Neuronal stem cell (in vitro differentiated cells): ENCODE results near the gene HES1.

Experiments used
- DNase-seq: peaks from one replicate; pipeline ENCODE4 v3.0.0-alpha.2; 2013; ENCODE audit warnings: low spot score
- H2AFZ ChIP-seq: one replicate; pipeline ENCODE4 v1.6.1; 2013; ENCODE audit warnings: mild to moderate bottlenecking, low read length, inconsistent platforms
- H2AK5ac ChIP-seq: 2 replicates; pipeline ENCODE4 v1.6.1; 2013; ENCODE audit warnings: low read depth, mild to moderate bottlenecking, inconsistent platforms, low read length, moderate library complexity, mixed read lengths
- H2BK120ac ChIP-seq: 2 replicates; pipeline ENCODE4 v1.6.1; 2013; ENCODE audit warnings: low read depth, mild to moderate bottlenecking, inconsistent platforms, low read length, moderate library complexity, mixed read lengths
- H2BK12ac ChIP-seq: one replicate; pipeline ENCODE4 v1.6.1; 2013; ENCODE audit warnings: low read length, inconsistent platforms
- H2BK15ac ChIP-seq: 2 replicates; pipeline ENCODE4 v1.6.1; 2013; ENCODE audit warnings: mild to moderate bottlenecking, low read length, inconsistent platforms, mixed read lengths
- H2BK5ac ChIP-seq: one replicate; pipeline ENCODE4 v1.6.1; 2013; ENCODE audit warnings: inconsistent platforms, mild to moderate bottlenecking, low read length, moderate library complexity
- H3K14ac ChIP-seq: one replicate; pipeline ENCODE4 v1.6.1; 2013; ENCODE audit warnings: low read length, inconsistent platforms
- H3K18ac ChIP-seq: 2 replicates; pipeline ENCODE4 v1.6.1; 2013; ENCODE audit warnings: low read length, inconsistent platforms
- H3K23ac ChIP-seq: 2 replicates; pipeline ENCODE4 v1.6.1; 2013; ENCODE audit warnings: low read depth, mild to moderate bottlenecking, mixed read lengths, low read length, inconsistent platforms; ENCODE audit not compliant: poor library complexity
- H3K27ac ChIP-seq: replicated peaks from 3 replicates; pipeline ENCODE4 v1.5.1; 2013; ENCODE audit warnings: low read length, inconsistent platforms
- H3K27me3 ChIP-seq, 3 experiments: 2 replicates each; pipeline ENCODE4 v1.6.1; 2013; ENCODE audit warnings: low read length in 3 of 3, mild to moderate bottlenecking in 2 of 3, inconsistent platforms in 1 of 3, low read depth in 1 of 3, mixed read lengths in 1 of 3, moderate library complexity in 1 of 3; ENCODE audit not compliant: control insufficient read depth in 3 of 3, insufficient read depth in 3 of 3
- H3K36me3 ChIP-seq, 2 donors: replicated peaks in 1 of 2; 2 replicates each; pipeline ENCODE4 v1.6.1; 2013; ENCODE audit warnings: low read length in 2 of 2; ENCODE audit not compliant: control insufficient read depth in 2 of 2, insufficient read depth in 2 of 2
- H3K4ac ChIP-seq: 2 replicates; pipeline ENCODE4 v1.6.1; 2013; ENCODE audit warnings: inconsistent platforms, mild to moderate bottlenecking, low read length, moderate library complexity
- H3K4me1 ChIP-seq, 2 donors: 1 replicate in 1 of 2; 2 replicates in 1 of 2; pipeline ENCODE4 v1.6.1; 2013; ENCODE audit warnings: low read length in 2 of 2, low read depth in 1 of 2; ENCODE audit not compliant: control insufficient read depth in 2 of 2, insufficient read depth in 1 of 2
- H3K4me2 ChIP-seq: one replicate; pipeline ENCODE4 v1.6.1; 2013; ENCODE audit warnings: mild to moderate bottlenecking, low read length, inconsistent platforms; ENCODE audit not compliant: insufficient read depth, poor library complexity, severe bottlenecking
- H3K4me3 ChIP-seq, 2 donors: 2 replicates each; pipeline ENCODE4 v1.5.1; 2013; ENCODE audit warnings: low read length in 2 of 2, mild to moderate bottlenecking in 2 of 2, inconsistent platforms in 1 of 2, moderate library complexity in 1 of 2
- H3K79me1 ChIP-seq: one replicate; pipeline ENCODE4 v1.6.1; 2013; ENCODE audit warnings: low read depth, mild to moderate bottlenecking, inconsistent platforms, low read length, moderate library complexity
- H3K9ac ChIP-seq: one replicate; pipeline ENCODE4 v1.6.1; 2013; ENCODE audit warnings: mild to moderate bottlenecking, low read depth, low read length, inconsistent platforms; ENCODE audit not compliant: poor library complexity
- H3K9me3 ChIP-seq, 2 donors: replicated peaks in 1 of 2; 2 replicates each; pipeline versions ENCODE3 to v1.6.1; 2013; ENCODE audit warnings: low read length in 2 of 2, mild to moderate bottlenecking in 2 of 2, inconsistent platforms in 1 of 2, low read depth in 1 of 2, mixed read lengths in 1 of 2, moderate library complexity in 1 of 2; ENCODE audit not compliant: control insufficient read depth in 2 of 2, insufficient read depth in 1 of 2
- H4K8ac ChIP-seq: one replicate; pipeline ENCODE4 v1.6.1; 2013; ENCODE audit warnings: low read depth, mild to moderate bottlenecking, inconsistent platforms, low read length, moderate library complexity
- H4K91ac ChIP-seq: one replicate; pipeline ENCODE4 v1.6.1; 2013; ENCODE audit warnings: low read length, low read depth, mild to moderate bottlenecking, inconsistent platforms; ENCODE audit not compliant: poor library complexity
- WGBS, 2 donors: extraction: QIAGEN DNeasy Blood & Tissue Kit; methylation state at CpG; one replicate each; pipeline ENCODE4 v1.1.7; 2013; ENCODE audit warnings: missing lambda C conversion rate in 2 of 2, mixed read lengths in 1 of 2; ENCODE audit not compliant: insufficient read length in 2 of 2, insufficient replicate concordance in 1 of 2; ENCODE audit errors: extremely low coverage in 2 of 2; 5-methylcytosine and 5-hydroxymethylcytosine counted together

The HES1 gene

DNA sequence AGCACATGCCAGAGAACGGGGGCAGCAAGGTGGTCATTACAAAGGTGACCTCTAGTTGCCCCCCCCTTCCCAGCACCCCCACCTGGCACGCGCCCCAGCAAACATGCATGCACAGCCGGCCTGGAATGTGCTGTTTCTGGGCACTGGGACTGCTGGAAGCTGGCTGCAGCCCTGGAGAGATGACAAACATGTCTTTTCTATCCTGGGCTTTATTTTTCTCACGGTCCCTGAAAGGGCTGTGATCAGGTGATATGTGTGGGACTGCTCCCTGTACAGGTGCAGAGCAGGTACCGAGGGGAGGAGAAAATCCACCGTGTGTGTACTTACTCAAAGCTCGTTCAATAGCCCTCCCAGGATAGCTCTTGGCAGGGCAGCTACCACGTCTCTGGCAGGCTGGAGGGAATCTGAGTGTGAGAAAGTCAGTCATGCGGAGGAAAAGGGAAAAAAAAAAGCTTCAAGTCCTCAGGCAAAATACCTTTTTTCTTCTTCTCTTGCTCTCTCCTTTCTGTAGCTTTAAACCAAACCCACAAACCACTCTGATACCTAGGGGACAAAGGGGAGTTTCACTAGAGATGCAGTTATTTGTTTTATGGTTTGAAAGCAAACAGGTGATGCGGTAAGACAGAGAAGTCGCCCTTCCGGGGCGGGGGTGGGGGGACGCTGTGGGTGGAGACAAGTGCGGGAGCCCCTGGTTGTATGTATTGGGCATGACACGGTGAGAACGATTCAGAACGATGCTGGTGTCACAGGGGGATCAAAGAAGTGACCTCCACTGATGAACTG, 5.0 kb upstream of the HES1 start:
- peak overlapping the region; percentile 20 for H2AK5ac ChIP-seq
- no peak overlapping the region for H3K23ac ChIP-seq
- H4K91ac ChIP-seq, result no peak overlapping the region
- H3K4me3 ChIP-seq, result no peak overlapping the region
- peak overlapping the region; percentile 52 for H3K4me2 ChIP-seq
- H3K36me3 ChIP-seq, result no peaks in the 10 kb centered on the region
- peak overlapping the region; percentile 61 for H3K18ac ChIP-seq
- no peak overlapping the region for H3K14ac ChIP-seq
- H2BK5ac ChIP-seq, result no peak overlapping the region
- no peak overlapping the region for H3K9ac ChIP-seq
- peak overlapping the region; percentile 94 for H3K4ac ChIP-seq
- H3K27ac ChIP-seq, result no peak overlapping the region
- no CpG with 5 or more reads among the region's 19 CpGs for WGBS, 2 donors
- peaks cover 38 to 45% of the 10 kb centered on the region in 2 donors for H3K4me1 ChIP-seq
- H3K9me3 ChIP-seq, result no peaks in the 10 kb centered on the region
- H2BK120ac ChIP-seq, result peak overlapping the region; percentile 89
- H2BK15ac ChIP-seq, result peak overlapping the region; percentile 62
- peak overlapping the region; percentile 24 for H2BK12ac ChIP-seq
- no peaks in the 10 kb centered on the region for H3K27me3 ChIP-seq
- peak; percentile 46 for DNase-seq
- no peaks in the 10 kb centered on the region for H3K79me1 ChIP-seq
- no peak overlapping the region for H4K8ac ChIP-seq
- peak overlapping the region; percentile 55 for H2AFZ ChIP-seq

DNA sequence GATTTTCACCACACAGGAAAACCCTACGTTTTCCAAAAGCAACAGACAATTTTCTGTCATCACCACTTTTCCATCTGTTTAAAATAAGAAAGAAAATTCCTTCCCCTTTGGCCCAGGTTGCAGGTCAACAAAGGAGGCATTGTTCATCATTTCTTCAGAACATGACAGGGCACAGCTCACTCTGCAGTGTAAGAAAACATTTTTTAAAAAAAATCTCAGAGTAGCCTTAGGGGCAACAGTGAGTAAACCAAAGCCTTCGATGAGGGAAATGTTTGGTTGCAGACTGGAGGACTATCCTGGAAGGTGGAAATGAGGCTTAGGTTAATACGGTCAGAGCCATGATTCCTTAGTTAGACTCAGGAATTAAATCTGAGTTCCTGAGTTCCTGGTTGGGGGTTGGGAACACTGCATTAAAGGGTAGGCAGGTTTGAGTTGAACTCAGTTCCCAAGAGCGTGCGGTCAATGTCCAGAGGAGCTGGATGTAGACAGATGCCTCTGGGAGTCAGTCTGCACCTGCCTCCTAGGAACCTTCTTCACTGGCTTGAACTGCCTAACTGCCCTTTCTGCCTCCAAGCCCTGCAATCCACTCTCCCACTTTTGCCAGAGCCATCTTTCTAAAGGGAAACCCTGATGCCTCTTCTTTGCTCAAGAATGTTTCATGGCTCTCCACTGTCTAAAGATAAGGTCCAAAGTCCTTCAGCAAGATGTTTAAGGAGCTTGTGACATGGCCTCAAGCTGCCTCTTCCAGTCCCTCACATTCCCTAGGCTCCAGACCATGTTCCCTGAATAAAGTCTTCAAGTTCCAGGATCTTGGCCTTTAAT, 3.3 kb upstream of the HES1 start:
- no peak overlapping the region for H4K8ac ChIP-seq
- H4K91ac ChIP-seq, result no peak overlapping the region
- DNase-seq, result no peak
- peaks cover 0 to 10% of the 10 kb centered on the region in 2 donors for H3K36me3 ChIP-seq
- no peak overlapping the region for H2AK5ac ChIP-seq
- no peak overlapping the region for H3K14ac ChIP-seq
- H3K4ac ChIP-seq, result no peak overlapping the region
- no CpG with 5 or more reads among the region's 5 CpGs for WGBS, 2 donors
- H3K4me1 ChIP-seq, result peaks cover 39 to 45% of the 10 kb centered on the region in 2 donors
- H2BK15ac ChIP-seq, result no peak overlapping the region
- H3K27me3 ChIP-seq, result peaks cover 0 to 5% (median 0%) of the 10 kb centered on the region in 3 experiments
- H2BK12ac ChIP-seq, result no peak overlapping the region
- no peak overlapping the region for H3K4me2 ChIP-seq
- H3K79me1 ChIP-seq, result peaks cover 6% of the 10 kb centered on the region
- H3K23ac ChIP-seq, result no peak overlapping the region
- no peak overlapping the region for H3K18ac ChIP-seq
- H3K4me3 ChIP-seq, result no peak overlapping the region
- H3K27ac ChIP-seq, result no peak overlapping the region
- H2BK5ac ChIP-seq, result no peak overlapping the region
- no peaks in the 10 kb centered on the region for H3K9me3 ChIP-seq
- H3K9ac ChIP-seq, result no peak overlapping the region
- H2BK120ac ChIP-seq, result no peak overlapping the region
- no peak overlapping the region for H2AFZ ChIP-seq

DNA sequence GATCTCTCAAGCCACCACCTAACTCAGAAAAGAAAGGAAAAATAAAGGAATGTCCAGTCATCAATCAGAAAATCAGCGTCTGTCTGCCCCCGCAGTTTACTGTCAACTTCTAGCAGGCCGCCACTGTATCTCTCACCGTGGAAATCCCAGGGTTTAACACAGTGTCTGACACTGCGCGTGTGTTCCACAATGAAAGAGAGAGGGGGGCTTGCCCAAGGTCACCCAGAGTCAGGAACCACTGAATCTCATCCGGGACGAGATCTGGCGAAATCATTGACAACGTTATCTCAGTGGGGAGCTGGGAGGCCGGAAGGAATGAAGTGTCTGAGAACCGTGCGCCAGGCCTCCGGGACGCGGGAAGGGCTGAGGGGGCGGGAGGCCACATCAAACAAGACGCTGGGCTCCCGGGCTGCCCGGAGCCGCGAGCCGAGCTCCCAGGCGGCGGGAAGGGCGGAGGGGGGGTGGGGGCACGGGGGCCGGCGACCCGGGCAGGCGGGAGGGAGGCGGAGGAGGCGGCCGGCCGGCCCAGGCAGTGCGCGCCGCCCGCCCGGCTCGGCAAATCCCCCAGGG, 2.2 kb upstream of the HES1 start:
- Histone ChIP-seq H2AFZ (peak overlapping the region; percentile 67), H2AK5ac (no peak overlapping the region), H3K79me1 (peaks cover 6% of the 10 kb centered on the region), H3K4me1 (peaks cover 42 to 48% of the 10 kb centered on the region in 2 donors), H2BK5ac (no peak overlapping the region), H2BK15ac (peak overlapping the region; percentile 39), H3K36me3 (peaks cover 0 to 20% of the 10 kb centered on the region in 2 donors), H3K23ac (peak overlapping the region; percentile 76), H3K27ac (no peak overlapping the region), H3K4me3 (peak overlapping the region in 1 of 2 donors; percentile 52), H3K4ac (no peak overlapping the region), H3K18ac (peak overlapping the region; percentile 86), H4K8ac (no peak overlapping the region), H4K91ac (no peak overlapping the region), H2BK12ac (no peak overlapping the region), H2BK120ac (no peak overlapping the region), H3K14ac (no peak overlapping the region), H3K27me3 (peaks cover 0 to 6% (median 0%) of the 10 kb centered on the region in 3 experiments), H3K9ac (no peak overlapping the region), H3K9me3 (no peaks in the 10 kb centered on the region), H3K4me2 (peak overlapping the region; percentile 81)
- peak; percentile 51 for DNase-seq
- WGBS, 2 donors, result no CpG with 5 or more reads among the region's 41 CpGs
